ENCODE results near the gene IL3. TPM values are rescaled to one million over a fixed set of nuclear protein-coding genes. Genes with fewer than 3 reads are reported as not detected.
A peak's percentile ranks its signal among the peaks of the same experiment; 100 is the strongest.

Gene IL3
- total RNA-seq, 1 donor from 2014 or later: not detected

GRCh38 chr5:132081458-132081857 lies 21.0 kb downstream of the IL3 start:
- no peak for DNase-seq
- no peak for ATAC-seq (ENCODE audit: poor library complexity)
- intact Hi-C loops (cut with DNase I): no loop called here

- no peak for ATAC-seq (ENCODE audit: poor library complexity)
- no peak for DNase-seq
- intact Hi-C loops (cut with DNase I): no loop called here
These were observed 22.0 kb downstream of the IL3 start for GRCh38 chr5:132082329-132083023.

DNA sequence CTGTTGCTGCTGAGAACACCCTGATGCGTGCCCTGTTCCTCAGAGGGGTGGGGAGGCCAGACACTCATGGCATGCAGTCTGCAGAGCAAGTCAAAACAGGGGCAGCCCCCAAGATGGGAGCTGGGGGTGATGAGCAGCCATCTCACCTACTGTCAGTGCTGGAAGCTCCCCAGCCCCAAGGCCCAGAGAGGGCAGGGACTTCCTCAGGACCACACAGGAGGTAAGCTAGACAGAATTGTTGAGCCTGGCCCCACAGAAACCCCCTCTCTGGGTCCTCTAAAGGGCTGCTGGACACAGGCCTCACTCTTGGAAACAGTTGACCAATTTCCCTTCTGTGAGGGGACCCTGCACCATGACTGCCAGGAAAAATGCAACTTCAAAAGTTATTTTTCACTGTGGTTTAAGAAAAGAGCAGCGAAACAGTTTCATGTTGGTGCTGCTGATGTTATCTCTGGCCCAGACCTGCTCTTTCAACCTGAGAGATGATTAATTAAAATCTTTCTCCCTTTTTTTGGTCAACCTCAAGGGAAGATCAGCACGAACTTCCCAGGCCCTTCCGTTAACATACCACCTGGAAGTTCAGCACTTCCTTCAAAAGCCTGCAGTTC lies 22.7 kb downstream of the IL3 start:
- ATAC-seq (ENCODE audit: poor library complexity) (no peak), DNase-seq (no peak)
- intact Hi-C loops (cut with DNase I): no loop called here

DNA sequence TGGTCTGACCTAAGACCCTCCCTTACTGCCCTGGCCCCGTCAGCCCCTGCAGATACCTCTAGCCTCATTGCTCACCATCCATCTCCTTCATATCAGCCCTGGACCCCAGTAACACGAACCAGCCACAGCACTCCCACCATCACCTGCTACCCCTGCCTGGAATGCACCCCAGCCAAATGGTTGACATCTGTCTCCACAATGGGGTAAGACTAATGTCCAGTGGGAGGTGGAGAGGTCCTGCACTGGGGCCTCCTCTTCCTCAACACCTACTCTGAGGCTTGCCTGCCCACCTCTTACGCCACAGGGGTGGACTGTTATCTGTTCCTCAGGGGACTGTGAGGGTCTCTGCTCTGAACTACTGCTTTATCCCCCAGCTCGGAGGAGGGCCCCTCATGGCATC lies 25.2 kb downstream of the IL3 start:
- ATAC-seq (ENCODE audit: poor library complexity) (no peak), DNase-seq (no peak)
- intact Hi-C loops (cut with DNase I): no loop called here

- ATAC-seq (ENCODE audit: poor library complexity) (peak; percentile 82), DNase-seq (peak; percentile 77)
- intact Hi-C loops (cut with DNase I): no loop called here
These were observed 25.9 kb downstream of the IL3 start for GRCh38 chr5:132086277-132086794.

GRCh38 chr5:132087176-132087575 lies 26.7 kb downstream of the IL3 start:
- intact Hi-C loops (cut with DNase I): no loop called here
- ATAC-seq (ENCODE audit: poor library complexity) (peak; percentile 19), DNase-seq (no peak)

DNA sequence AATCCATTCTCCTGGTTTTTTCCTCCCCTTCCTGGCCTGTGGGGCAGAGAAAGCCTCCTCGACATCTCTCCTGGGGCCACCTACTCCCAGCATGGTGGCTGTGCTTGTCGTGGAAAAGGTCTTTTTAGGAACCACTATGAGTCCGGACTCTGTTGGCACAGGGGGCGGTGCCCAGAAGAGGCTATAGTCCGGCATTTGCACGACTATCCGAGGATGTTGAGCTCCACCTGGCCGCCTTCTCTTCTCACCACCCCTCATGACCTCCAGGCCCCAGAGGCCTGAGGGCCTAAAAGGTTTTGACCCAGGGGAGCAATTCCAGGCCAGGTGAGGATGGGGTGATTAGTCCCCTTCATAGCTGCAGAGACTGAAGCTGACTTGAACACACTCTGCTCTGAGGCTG lies 27.2 kb downstream of the IL3 start:
- ATAC-seq (ENCODE audit: poor library complexity): no peak
- no peak for DNase-seq
- intact Hi-C loops (cut with DNase I): no loop called here

DNA sequence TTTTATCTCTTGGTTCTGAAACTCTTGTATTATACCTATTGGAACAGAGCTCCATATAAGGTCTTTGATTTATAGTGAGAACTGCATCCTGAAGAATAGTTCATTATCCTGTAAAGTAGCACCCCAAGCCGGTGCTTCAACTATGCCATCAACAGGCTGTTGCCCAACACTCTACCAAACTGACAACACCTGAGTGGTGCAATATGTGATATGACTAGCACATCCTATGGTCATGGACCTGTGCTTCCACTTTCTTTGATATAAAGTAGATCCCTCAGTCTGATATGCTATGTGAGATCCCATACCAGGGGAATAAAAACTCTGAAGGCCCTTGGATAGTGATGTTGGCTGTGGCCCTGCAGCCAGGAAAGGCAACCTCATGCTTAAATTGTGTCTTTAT lies 28.9 kb downstream of the IL3 start:
- intact Hi-C loops (cut with DNase I): no loop called here
- no peak for DNase-seq
- no peak for ATAC-seq (ENCODE audit: poor library complexity)

DNA sequence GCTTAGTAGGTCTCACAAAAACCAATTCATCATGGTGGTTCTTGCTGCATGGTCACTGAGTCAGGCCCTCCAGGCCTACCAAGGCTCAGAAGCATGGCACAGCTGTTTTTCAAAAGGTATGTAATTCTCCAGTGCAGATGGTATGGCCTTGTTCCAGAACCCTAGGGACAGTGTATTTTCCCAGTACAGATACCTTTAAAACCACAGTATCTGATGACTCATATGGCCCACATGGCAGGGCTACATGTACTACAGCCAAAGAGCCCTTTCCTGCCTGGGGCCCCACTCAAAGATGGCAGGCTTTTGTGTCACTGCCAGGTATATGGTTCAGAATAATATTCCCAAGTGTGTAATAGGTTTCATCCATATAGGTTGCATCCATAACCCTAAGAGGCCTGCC lies 29.7 kb downstream of the IL3 start:
- DNase-seq: no peak
- intact Hi-C loops (cut with DNase I): no loop called here
- no peak for ATAC-seq (ENCODE audit: poor library complexity)

- DNase-seq (no peak), ATAC-seq (ENCODE audit: poor library complexity) (no peak)
- intact Hi-C loops (cut with DNase I): no loop called here
These were observed 32.8 kb downstream of the IL3 start for GRCh38 chr5:132093271-132093670.

DNA sequence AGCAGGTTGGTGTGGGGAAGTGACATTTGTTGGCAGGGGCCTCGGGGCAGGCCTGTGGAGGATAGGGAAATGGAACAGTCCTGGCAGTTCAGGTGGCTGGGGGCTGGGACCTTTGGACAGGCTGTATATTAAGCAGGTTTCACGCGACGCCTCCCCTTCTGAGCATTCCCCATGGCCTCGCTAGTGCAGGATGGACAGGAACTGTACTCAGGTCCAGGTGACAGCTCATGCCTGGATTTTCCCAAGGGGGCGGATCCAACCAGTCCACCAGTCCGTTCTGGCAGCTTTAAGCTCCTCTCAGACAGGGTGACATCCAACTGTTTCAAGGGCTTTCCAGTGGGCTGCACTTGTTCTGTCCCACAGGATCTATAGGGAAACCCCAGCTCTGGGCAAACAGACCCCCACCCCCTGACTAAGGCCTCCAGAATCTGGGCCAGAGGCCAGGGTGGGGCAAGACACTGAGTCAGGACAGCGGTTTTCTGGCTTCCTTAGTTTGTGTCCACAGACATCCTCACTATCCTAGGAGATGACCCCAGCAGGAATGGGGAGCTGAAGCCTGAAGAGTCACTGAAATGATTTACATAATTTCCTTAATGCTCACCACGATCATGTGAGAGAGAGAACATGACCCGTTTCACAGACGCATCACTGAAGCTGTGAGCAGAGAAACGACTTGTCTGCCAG lies 34.1 kb downstream of the IL3 start:
- ATAC-seq (ENCODE audit: poor library complexity): no peak
- DNase-seq: no peak
- intact Hi-C loops (cut with DNase I): no loop called here

DNA sequence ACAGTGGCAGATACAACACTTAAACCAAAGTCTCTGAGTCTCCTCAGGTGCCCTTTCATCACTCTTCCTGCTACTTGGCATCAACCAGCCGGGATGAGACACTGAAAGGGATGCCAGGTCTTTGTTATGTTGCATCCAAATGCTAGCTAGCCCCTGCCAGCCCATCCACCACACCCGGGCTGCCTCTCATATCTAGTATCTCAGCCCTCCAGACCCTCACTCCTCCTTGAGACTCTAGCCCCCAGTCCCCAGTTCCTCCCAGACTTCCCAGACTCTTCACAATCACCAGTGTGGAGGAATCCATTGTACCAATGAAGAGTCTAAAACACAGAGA lies 34.6 kb downstream of the IL3 start:
- no peak for DNase-seq
- no peak for ATAC-seq (ENCODE audit: poor library complexity)
- intact Hi-C loops (cut with DNase I): no loop called here

GRCh38 chr5:132095424-132095972 lies 35.0 kb downstream of the IL3 start:
- DNase-seq (no peak), ATAC-seq (ENCODE audit: poor library complexity) (peak; percentile 84)
- intact Hi-C loops (cut with DNase I): no loop called here

DNA sequence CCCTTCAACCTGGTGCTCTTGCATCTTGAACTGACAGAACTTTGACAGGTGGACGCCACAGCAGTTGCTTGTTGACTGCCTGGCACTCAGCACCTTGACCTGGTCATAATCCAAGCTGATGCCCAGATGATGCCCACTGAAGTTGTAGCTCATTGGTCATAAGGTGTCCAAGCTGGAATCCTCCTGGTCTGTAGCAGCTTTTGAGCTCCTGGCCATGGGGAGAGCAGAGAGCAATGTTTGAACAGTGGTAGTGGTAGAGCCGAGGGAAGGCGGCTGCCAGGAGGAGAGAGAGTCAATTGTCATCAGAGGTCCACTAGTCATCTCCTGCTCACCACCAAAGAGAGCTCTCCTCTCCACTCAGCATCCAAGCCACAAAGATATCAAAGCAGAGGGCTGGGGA lies 36.4 kb downstream of the IL3 start:
- ATAC-seq (ENCODE audit: poor library complexity) (no peak), DNase-seq (no peak)
- intact Hi-C loops (cut with DNase I): no loop called here

GRCh38 chr5:132098151-132098594 lies 37.7 kb downstream of the IL3 start:
- intact Hi-C loops (cut with DNase I): no loop called here
- DNase-seq (no peak), ATAC-seq (ENCODE audit: poor library complexity) (no peak)

GRCh38 chr5:132098621-132099020 lies 38.2 kb downstream of the IL3 start:
- DNase-seq (no peak), ATAC-seq (ENCODE audit: poor library complexity) (no peak)
- intact Hi-C loops (cut with DNase I): no loop called here

DNA sequence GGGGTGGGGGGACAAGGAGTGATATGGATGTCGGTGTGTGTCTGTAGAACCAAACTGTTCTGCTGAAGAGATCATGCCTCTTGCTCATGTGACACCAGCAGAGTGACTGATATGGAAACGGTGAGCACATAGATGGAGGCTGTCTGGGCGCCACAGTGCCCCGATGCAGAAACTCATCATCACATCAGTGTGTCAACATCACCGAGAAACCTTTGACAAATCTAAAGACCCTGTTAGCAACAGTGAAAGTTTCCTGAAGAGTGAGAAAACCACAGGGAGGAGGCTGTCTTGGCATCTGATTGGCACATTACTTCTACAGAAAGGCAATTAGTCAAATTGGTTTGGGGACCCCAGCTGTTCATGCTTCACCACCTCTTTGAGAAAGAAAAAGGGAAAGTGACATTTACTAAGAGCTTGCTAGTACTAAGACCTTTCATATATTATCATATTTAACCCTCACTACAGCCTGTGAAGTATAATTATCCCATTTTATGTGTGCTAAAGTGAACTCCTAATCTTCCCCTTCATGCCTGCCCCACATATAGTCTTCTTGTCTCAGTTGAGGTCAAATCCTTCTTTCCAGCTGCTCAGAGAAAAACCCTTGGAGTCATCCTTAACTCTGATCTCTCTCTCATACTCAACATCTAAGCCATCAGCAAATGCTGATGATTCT lies 38.8 kb downstream of the IL3 start:
- DNase-seq: no peak
- intact Hi-C loops (cut with DNase I): no loop called here
- no peak for ATAC-seq (ENCODE audit: poor library complexity)

- ATAC-seq (ENCODE audit: poor library complexity): no peak
- no peak for DNase-seq
- intact Hi-C loops (cut with DNase I): no loop called here
These were observed 39.5 kb downstream of the IL3 start for GRCh38 chr5:132099905-132100304.

GRCh38 chr5:132100672-132101261 lies 40.3 kb downstream of the IL3 start:
- no peak for DNase-seq
- intact Hi-C loops (cut with DNase I): no loop called here
- no peak for ATAC-seq (ENCODE audit: poor library complexity)
